Pancreas (tissue), 10 donors: Measurements from ENCODE around the gene RAB1A. TPM values are rescaled to one million over a fixed set of nuclear protein-coding genes. Genes with fewer than 3 reads are reported as not detected.
A peak's percentile ranks its signal among the peaks of the same experiment; 100 is the strongest.
"Not testable (repeated sequence)": the region's sequence is repeated elsewhere in the genome, so short reads cannot be mapped to it uniquely, and the experiment has no call there.

ENCODE experiments used
- ATAC-seq, 4 donors: fragments of 200-7000 bp; cut with Tn5 transposase; one replicate each; pipeline versions ENCODE4 v1.8.0 to v1.9.1; 2020; ENCODE audit warnings: mild to moderate bottlenecking in 4 of 4, moderate library complexity in 4 of 4
- DNase-seq, 6 donors: peaks; one replicate each; pipeline ENCODE4 v3.0.0-alpha.2; 2020
- FAIRE-seq: peaks from 2 replicates; lab custom pipeline; 2012; peaks lifted over from hg19 to GRCh38; lab: Jason Lieb, UNC
- H3K27ac ChIP-seq, 4 donors: fragments of 200-600 bp; sonication (generic); 1 replicate in 3 of 4; 2 replicates in 1 of 4; pipeline versions ENCODE4 v1.5.0 to v1.8.0; 2020
- H3K27me3 ChIP-seq, 4 donors: fragments of 200-600 bp; one replicate each; pipeline ENCODE4 v1.8.0; 2021
- H3K36me3 ChIP-seq, 3 donors: fragments of 200-600 bp; sonication (generic) in 1 of 3; one replicate each; pipeline versions ENCODE4 v1.5.0 to v1.8.0; 2020 to 2021
- H3K4me1 ChIP-seq, 3 donors: fragments of 200-600 bp; one replicate each; pipeline ENCODE4 v1.8.0; 2021
- H3K4me3 ChIP-seq, 4 donors: fragments of 200-600 bp; sonication (generic) in 2 of 4; one replicate each; pipeline versions ENCODE4 v1.5.0 to v1.8.0; 2020 to 2021
- H3K9me3 ChIP-seq, 4 donors: fragments of 200-600 bp; one replicate each; pipeline ENCODE4 v1.8.0; 2021
- CTCF ChIP-seq, 4 donors: fragments of 200-600 bp; sonication (generic) in 3 of 4; IDR thresholded peaks; one replicate each; pipeline versions ENCODE4 v1.5.0 to v1.8.0; 2021; ENCODE audit warnings: antibody characterized with exemption in 4 of 4
- WGBS, 2 donors: extraction: QIAGEN DNeasy Blood & Tissue Kit; methylation state at CpG; one replicate each; pipeline ENCODE4 v1.1.7; 2013; 5-methylcytosine and 5-hydroxymethylcytosine counted together
- intact Hi-C, 3 donors: fragments of 100-400 bp; cut with DNase I; formaldehyde crosslinking; loops; one replicate each; pipeline versions ENCODE4 v1.11.1 to v1.14.2; 2022
- polyA plus RNA-seq, 2 donors: library from polyadenylated mRNA; stranded (reverse); fragments of 200-250 nt; gene quantifications; one replicate each; pipeline ENCODE4 v1.2.3, GENCODE V29; 2013
- total RNA-seq, 6 donors: library from RNA; stranded (reverse); fragmentation: NEBNext Ultra II Directional in 4 of 6; extraction: Animal tissue kit (Norgen Biotek cat#: 25700) in 4 of 6; gene quantifications; one replicate each; pipeline versions ENCODE4 v1.2.1 to v1.2.4, GENCODE V29; 2021 to 2023
- donor health status: healthy with polysubstance abuse.
- donor health status: DM: no; HTN: no; CAD: no; lungs with moderate emphysema.
- donor health status: DM: no; HTN: no; CAD: no.
- donor health status: control.
- donor health status: control.
- donor health status: Bipolar disorder and iron deficiency.
- donor health status: DM: yes; HTN: yes; CAD: no.
- donor health status: DM: no; HTN: no; CAD: no.
- donor health status: DM: no; HTN: no; CAD: no.
- donor health status: DM: yes; HTN: yes; CAD: no.

The RAB1A gene
- total and polyA plus RNA-seq, 8 donors = 43.1 to 84.0 (median 67.5) TPM

GRCh38 chr2:65161551-65162100 lies 31.7 kb upstream of the RAB1A start:
- H3K27me3 ChIP-seq = no peaks in the 10 kb centered on the region
- no peak for TF ChIP-seq CTCF (IDR thresholded peaks at IDR 0.05)
- DNase-seq = no peak
- H3K4me1 ChIP-seq = peaks cover 0 to 6% (median 0%) of the 10 kb centered on the region in 3 donors
- no peak overlapping the region for H3K4me3 ChIP-seq
- intact Hi-C loops = no loop called here
- ATAC-seq = no peak
- no peaks in the 10 kb centered on the region for H3K9me3 ChIP-seq
- H3K36me3 ChIP-seq = no peaks in the 10 kb centered on the region
- no peak for FAIRE-seq
- no peak overlapping the region for H3K27ac ChIP-seq
- WGBS, 2 donors = 86 to 89% methylated on average over 9 of the region's 9 CpGs

- Histone ChIP-seq H3K36me3 (no peaks in the 10 kb centered on the region), H3K9me3 (no peaks in the 10 kb centered on the region), H3K27ac (peak overlapping the region in 2 of 4 donors; percentile 6 to 19), H3K27me3 (no peaks in the 10 kb centered on the region), H3K4me3 (no peak overlapping the region), H3K4me1 (peaks cover 0 to 6% (median 0%) of the 10 kb centered on the region in 3 donors)
- peak in 2 of 6 donors; percentile 8 to 40 for DNase-seq
- ATAC-seq = peak; percentile 55 to 85 (median 76)
- no peak for TF ChIP-seq CTCF (IDR thresholded peaks at IDR 0.05)
- FAIRE-seq = no peak
- intact Hi-C loops = no loop called here
- 38 to 43% methylated on average over 2 of the region's 2 CpGs for WGBS, 2 donors
Measured at GRCh38 chr2:65159906-65160305, 30.0 kb upstream of the RAB1A start.

- no peak overlapping the region for H3K27ac ChIP-seq
- H3K36me3 ChIP-seq = no peaks in the 10 kb centered on the region
- no peak overlapping the region for H3K4me3 ChIP-seq
- TF ChIP-seq CTCF (IDR thresholded peaks at IDR 0.05) = no peak
- no peaks in the 10 kb centered on the region for H3K9me3 ChIP-seq
- DNase-seq (no peak), FAIRE-seq (no peak), ATAC-seq (no peak)
- intact Hi-C loops = no loop called here
- H3K27me3 ChIP-seq = no peaks in the 10 kb centered on the region
- 89 to 90% methylated on average over 6 of the region's 6 CpGs for WGBS, 2 donors
- peaks cover 0 to under 1% (median 0%) of the 10 kb centered on the region in 3 donors for H3K4me1 ChIP-seq
Measured at GRCh38 chr2:65159261-65159660, 29.4 kb upstream of the RAB1A start.

- intact Hi-C loops = no loop called here
- Histone ChIP-seq H3K4me3 (no peak overlapping the region), H3K36me3 (no peaks in the 10 kb centered on the region), H3K4me1 (no peaks in the 10 kb centered on the region), H3K9me3 (no peaks in the 10 kb centered on the region), H3K27ac (peak overlapping the region in 1 of 4 donors; percentile 1), H3K27me3 (no peaks in the 10 kb centered on the region)
- WGBS, 2 donors = 37 to 39% methylated on average over 6 of the region's 6 CpGs
- no peak for TF ChIP-seq CTCF (IDR thresholded peaks at IDR 0.05)
- ATAC-seq (peak in 3 of 4 donors; percentile 37 to 70 (median 49)), DNase-seq (peak in 1 of 6 donors; percentile 9), FAIRE-seq (no peak)
Measured at GRCh38 chr2:65158557-65158956, 28.7 kb upstream of the RAB1A start.

- ATAC-seq, H3K9me3 ChIP-seq, H3K36me3 ChIP-seq, DNase-seq, FAIRE-seq, H3K27me3 ChIP-seq, H3K27ac ChIP-seq, H3K4me3 ChIP-seq, H3K4me1 ChIP-seq, intact Hi-C loops: not testable (repeated sequence)
- WGBS, 2 donors = 73 to 76% methylated on average over 6 of the region's 6 CpGs
Measured at GRCh38 chr2:65157856-65158255, 27.9 kb upstream of the RAB1A start.
